Measurements from ENCODE around the gene PDE8B.
A peak's percentile ranks its signal among the peaks of the same experiment; 100 is the strongest.

PDE8B gene, protein sequence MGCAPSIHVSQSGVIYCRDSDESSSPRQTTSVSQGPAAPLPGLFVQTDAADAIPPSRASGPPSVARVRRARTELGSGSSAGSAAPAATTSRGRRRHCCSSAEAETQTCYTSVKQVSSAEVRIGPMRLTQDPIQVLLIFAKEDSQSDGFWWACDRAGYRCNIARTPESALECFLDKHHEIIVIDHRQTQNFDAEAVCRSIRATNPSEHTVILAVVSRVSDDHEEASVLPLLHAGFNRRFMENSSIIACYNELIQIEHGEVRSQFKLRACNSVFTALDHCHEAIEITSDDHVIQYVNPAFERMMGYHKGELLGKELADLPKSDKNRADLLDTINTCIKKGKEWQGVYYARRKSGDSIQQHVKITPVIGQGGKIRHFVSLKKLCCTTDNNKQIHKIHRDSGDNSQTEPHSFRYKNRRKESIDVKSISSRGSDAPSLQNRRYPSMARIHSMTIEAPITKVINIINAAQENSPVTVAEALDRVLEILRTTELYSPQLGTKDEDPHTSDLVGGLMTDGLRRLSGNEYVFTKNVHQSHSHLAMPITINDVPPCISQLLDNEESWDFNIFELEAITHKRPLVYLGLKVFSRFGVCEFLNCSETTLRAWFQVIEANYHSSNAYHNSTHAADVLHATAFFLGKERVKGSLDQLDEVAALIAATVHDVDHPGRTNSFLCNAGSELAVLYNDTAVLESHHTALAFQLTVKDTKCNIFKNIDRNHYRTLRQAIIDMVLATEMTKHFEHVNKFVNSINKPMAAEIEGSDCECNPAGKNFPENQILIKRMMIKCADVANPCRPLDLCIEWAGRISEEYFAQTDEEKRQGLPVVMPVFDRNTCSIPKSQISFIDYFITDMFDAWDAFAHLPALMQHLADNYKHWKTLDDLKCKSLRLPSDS

GRCh38 chr5:77210091-77210963, at the start of gene PDE8B:
Gene PDE8B (plus strand): TSS chr5:77210680. CDS start chr5:77210926, 246 bp downstream.
- FAIRE-seq (no peak), DNase-seq (ENCODE audit: low spot score) (peak; percentile 40)

DNA sequence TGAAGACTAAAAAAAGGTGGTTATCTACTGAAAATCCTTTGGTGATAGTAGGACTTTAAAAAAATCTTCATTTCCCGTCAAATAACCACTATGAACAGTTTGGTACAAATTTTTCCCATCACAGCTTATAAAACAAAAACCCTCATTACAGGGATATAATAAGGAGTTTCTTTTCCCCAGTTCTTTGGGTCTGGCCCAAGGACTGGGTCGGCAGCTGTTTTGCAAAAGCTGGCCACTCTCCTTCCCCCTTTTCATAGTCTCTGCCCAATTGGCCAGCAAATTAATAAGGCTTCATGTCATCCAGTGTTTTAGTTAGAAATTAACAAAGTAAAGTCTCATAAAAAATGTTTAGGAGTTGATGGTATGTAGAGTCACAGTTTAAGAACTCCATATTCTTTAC, 47.0 kb upstream of the PDE8B start:
- DNase-seq (ENCODE audit: low spot score) (no peak), FAIRE-seq (no peak)

GRCh38 chr5:77167063-77167462, 43.4 kb upstream of the PDE8B start:
- DNase-seq (ENCODE audit: low spot score) (no peak), FAIRE-seq (no peak)

DNA sequence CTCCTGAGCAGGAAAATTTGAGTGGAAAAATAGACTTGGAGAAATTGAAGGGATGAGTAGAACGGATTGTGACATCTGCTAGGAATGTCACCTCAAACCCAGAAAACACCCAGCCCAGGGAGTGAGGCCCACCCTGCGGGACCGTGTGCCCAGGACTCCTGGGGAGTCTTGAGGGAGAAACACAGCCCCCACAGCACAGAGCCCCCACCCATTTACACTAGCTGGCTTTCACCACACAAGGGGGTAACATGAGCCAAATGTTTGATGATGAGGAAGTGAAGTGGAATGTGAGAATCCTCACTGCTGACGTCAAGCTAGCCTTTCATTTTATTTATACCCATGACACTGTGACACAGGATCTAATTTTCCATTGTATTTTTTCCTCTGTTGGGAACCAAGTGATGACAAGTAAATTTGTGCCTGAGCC, 42.8 kb upstream of the PDE8B start:
- DNase-seq (ENCODE audit: low spot score) = peak; percentile 70
- no peak for FAIRE-seq

DNA sequence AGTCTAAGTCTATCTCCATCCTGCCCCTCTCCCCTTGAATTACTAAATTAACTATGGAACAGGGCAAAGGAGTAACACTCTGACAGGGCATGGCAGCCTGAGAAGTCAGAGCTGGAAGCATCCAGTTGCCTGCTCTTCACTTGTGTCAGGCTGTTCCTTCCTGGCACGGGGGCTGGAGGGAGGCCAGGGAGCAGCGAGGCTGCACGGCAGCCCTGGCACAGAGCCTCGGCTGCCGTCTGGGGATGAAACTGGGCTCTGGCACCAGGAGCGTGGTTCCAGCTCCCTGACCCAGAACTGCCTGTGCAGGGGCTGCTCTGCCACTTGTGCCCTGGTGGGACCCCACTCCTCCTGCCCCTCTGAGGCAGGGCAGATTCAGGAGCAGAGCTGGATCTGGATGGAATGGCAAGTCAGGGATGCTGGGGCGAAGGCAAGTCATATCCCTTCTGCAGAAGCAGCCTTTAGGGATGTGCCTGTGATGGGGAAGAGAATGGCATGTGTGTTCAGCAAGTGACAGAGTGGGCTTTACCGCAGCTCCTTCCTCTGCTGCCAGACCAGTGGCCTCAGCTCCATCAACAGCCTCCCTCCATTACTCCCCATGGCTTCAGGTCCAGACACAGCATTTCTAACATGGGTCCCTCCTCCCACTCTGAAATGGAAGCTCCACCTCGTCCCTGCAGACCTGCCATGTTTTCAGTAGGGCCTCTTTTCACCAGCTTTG, 42.2 kb upstream of the PDE8B start:
- DNase-seq (ENCODE audit: low spot score) (peak; percentile 57), FAIRE-seq (peak; percentile 30)

GRCh38 chr5:77168879-77169244, 41.6 kb upstream of the PDE8B start:
- FAIRE-seq = no peak
- peak; percentile 25 for DNase-seq (ENCODE audit: low spot score)

DNA sequence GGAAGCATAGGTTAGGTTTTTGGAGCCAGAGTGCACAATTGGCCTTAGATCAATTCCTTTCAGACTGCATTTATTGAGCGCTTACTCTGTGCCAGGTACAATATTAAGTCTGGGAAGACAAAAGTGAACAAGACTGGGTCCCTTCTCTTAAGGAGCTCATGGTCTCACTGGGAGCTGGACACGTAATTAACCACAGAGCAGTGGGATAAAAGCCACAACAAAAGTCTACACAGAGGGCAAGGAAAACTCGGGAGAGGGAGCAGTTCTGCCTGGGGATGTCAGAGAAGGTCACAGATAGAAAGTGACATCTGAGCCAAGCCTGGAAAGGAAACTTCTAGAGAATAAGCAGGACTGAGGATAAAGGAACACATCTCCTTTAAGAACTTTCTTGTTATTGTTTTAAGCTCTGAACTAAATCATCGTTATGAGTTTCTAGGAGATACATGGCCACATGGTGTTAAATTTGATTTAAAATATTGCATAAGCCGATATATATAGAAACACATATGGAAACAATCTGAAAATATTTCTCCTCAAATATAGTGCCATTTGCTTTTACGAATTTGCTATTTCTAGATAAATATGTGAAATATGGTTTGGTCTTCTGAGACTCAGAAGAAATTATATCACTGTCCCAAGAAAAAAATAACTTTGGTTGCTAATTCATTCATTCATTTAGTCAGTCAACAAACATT, 40.1 kb upstream of the PDE8B start:
- FAIRE-seq (no peak), DNase-seq (ENCODE audit: low spot score) (no peak)

GRCh38 chr5:77171141-77171910, 39.2 kb upstream of the PDE8B start:
- FAIRE-seq (no peak), DNase-seq (ENCODE audit: low spot score) (no peak)

- no peak for FAIRE-seq
- no peak for DNase-seq (ENCODE audit: low spot score)
Measured at GRCh38 chr5:77172713-77173328, 37.7 kb upstream of the PDE8B start.

DNA sequence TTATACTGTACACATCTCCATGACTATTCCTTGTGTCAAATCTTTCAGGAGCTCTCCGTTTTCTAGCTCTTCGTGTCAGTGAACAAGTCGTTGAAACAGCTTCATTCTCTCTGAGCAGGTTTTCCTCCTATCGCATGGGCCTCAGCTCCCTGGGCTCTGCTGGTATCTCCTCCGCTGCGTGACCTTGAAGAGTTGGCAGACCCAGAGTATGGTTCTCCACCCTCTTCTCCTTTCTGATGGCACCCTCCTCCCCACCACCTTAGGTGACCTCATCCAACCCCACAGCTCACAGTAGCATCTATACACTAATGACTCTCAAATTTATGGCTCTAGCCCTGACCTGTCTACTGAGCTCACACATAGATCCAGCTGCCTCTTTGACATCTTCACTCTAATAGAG, 36.0 kb upstream of the PDE8B start:
- DNase-seq (ENCODE audit: low spot score) = no peak
- FAIRE-seq = no peak

DNA sequence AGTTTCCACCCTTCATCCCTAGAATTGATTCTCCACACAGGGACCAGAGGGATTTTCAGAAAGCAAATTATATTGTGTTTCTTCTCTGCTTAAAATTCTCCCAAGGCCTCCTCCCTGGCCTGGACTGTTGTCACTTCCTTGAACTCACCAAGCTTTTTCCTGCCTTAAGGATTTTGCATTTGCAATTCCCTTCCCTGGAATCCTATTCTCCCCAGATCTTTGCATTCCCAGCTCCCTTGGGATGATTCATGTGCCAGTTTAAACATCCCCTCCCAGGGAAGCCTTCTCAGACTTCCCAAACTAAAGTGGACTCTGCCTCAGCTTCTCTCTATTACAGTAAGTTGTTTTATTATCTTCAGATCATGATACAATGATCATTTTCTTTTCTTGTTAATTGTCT, 35.2 kb upstream of the PDE8B start:
- DNase-seq (ENCODE audit: low spot score) (no peak), FAIRE-seq (no peak)

DNA sequence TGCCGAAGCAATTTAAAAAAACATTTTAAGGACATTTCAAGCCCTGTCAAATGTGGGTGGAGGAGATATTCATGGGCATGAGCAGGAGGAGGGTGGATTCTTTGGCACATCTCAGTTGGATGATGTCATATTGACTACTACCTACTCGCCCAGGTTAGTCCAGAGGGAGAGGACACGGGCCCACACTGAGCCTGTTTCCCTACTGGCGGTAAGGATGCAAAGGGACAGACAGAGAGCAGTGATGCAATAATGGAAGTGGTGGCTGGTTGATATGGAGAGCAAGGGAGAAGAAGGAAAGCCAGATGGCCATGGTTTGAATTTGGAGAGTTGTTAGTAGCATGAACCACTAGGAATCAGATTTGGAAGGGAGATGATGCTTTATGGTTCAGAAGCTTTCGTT, 34.1 kb upstream of the PDE8B start:
- no peak for DNase-seq (ENCODE audit: low spot score)
- peak; percentile 58 for FAIRE-seq

DNA sequence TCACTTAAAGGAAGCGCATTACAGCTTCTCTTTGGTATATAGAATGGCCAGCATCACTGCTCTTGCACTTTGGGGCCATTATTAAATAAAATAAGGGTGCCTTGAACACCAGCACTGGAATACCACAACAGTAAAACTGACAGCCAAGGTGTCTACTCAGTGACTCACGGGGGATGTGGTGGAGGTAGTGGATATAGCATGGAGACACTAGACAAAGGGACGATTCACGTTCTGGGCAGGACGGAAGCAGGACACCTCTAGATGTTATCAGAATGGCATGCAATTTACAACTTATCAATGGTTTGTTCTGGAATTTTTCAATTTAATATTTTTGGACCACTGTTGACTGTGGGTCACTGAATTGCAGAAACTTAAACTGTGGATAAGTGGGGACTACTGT, 32.9 kb upstream of the PDE8B start:
- DNase-seq (ENCODE audit: low spot score) (peak; percentile 83), FAIRE-seq (peak; percentile 96)

GRCh38 chr5:77180167-77181081, 30.1 kb upstream of the PDE8B start:
- DNase-seq (ENCODE audit: low spot score) (no peak), FAIRE-seq (no peak)

DNA sequence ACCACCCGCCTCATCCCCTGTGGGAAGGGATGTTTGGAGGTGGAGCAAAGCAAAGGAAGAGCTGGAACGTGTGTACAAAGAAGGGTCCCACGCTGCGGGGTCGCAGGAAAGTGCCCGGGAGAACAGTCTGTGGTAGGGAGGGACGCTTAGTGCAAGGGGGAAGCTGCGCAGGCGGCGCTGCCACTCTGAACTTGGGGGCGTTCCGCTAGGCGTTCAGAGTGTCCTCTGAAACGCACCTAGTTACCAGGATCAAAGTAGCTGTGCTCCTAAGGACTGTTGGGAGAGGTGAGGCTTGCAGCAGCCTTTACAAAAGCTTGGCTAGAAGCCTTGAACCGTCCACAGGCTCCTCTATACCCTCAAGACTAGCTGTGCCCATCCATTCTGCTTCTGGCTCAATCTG, 29.3 kb upstream of the PDE8B start:
- FAIRE-seq (no peak), DNase-seq (ENCODE audit: low spot score) (no peak)

DNA sequence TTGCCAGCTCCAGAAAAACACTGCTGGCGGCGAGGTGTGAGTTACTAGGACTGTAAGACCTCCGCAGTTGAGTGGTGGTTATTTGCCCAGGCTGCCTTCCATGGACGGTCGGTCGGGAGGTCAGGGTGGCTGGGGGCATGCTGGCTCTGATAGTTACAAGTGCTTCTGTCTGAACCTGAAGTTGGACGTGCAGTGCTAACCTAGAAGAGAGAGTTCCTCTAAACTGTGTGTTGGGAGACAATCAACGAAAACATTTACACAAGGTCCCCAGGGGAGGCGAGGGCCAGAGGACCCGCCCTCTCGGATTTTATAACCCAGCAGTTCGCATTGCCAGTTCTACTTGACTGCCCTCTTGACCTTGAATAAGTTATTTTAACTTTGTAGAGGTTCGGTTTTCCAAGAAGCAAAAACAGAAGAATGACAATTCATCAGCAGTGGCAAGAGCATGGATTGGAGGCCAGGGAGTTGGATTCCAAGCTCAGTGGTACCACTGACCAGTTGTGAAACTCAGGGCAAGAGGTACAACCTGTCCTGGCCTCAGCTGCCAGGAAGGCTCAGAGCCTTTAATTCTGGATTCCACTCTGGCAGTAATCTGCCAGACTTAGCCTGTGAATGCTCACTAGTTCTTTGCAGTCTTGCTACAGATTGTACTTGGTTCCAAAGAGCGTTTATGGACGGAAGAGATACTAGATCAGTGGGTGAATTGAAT, 28.7 kb upstream of the PDE8B start:
- no peak for FAIRE-seq
- no peak for DNase-seq (ENCODE audit: low spot score)

- DNase-seq (ENCODE audit: low spot score) = no peak
- FAIRE-seq = no peak
Measured at GRCh38 chr5:77182367-77182766, 28.1 kb upstream of the PDE8B start.
